Naive thymus-derived CD4-positive, alpha-beta T cell (primary cell): ENCODE measurements around the gene LTBP2. TPM values are rescaled to one million over a fixed set of nuclear protein-coding genes. Genes with fewer than 3 reads are reported as not detected.

Source experiments
- ATAC-seq: fragments of 150-1000 bp; cut with Tn5 transposase; 2 replicates; pipeline ENCODE4 v1.10.0; 2021; ENCODE audit warnings: mild to moderate bottlenecking, moderate library complexity
- CTCF ChIA-PET: fragments of 350-600 bp; sonication (Branson Sonifier 250); formaldehyde crosslinking; loops from one replicate; lab custom pipeline; 2021; ENCODE audit warnings: antibody characterized with exemption; lab: Charles Lee
- POLR2A ChIA-PET: fragments of 350-600 bp; sonication (Branson Sonifier 250); formaldehyde crosslinking; loops from one replicate; lab custom pipeline; 2021; ENCODE audit warnings: antibody characterized with exemption, inconsistent platforms; lab: Charles Lee
- DNase-seq, 9 donors: peaks; one replicate each; pipeline versions ENCODE4 v3.0.0 to v3.0.0-alpha.2; 2020 to 2022; ENCODE audit warnings: mixed read lengths in 1 of 9
- H3K27ac ChIP-seq: one replicate; pipeline ENCODE4 v1.7.0; 2013; ENCODE audit warnings: mild to moderate bottlenecking, low read depth, low read length, moderate library complexity
- H3K27me3 ChIP-seq, 2 donors: one replicate each; pipeline ENCODE4 v1.7.0; 2013; ENCODE audit warnings: low read length in 2 of 2, mild to moderate bottlenecking in 2 of 2, moderate library complexity in 2 of 2; ENCODE audit not compliant: control insufficient read depth in 2 of 2, insufficient read depth in 2 of 2
- H3K36me3 ChIP-seq, 3 experiments: 1 replicate in 2 of 3; 2 replicates in 1 of 3; pipeline ENCODE4 v1.7.0; 2013; ENCODE audit warnings: low read length in 3 of 3, mild to moderate bottlenecking in 3 of 3, moderate library complexity in 1 of 3; ENCODE audit not compliant: insufficient read depth in 3 of 3, control insufficient read depth in 2 of 3
- H3K4me1 ChIP-seq, 2 donors: one replicate each; pipeline ENCODE4 v1.7.0; 2013; ENCODE audit warnings: low read length in 2 of 2, mild to moderate bottlenecking in 2 of 2, moderate library complexity in 1 of 2; ENCODE audit not compliant: control insufficient read depth in 2 of 2, insufficient read depth in 2 of 2
- H3K4me3 ChIP-seq: 2 replicates; pipeline ENCODE4 v1.7.0; 2013; ENCODE audit warnings: mild to moderate bottlenecking, low read length
- H3K9me3 ChIP-seq, 3 experiments: 1 replicate in 2 of 3; 2 replicates in 1 of 3; pipeline ENCODE4 v1.7.0; 2013; ENCODE audit warnings: low read length in 3 of 3; ENCODE audit not compliant: control insufficient read depth in 2 of 3
- H3K27ac Mint-ChIP-seq, 9 donors: one replicate each; pipeline ENCODE4 v1.8.0; 2020 to 2022; ENCODE audit warnings: mixed read lengths in 9 of 9, mild to moderate bottlenecking in 8 of 9, moderate library complexity in 5 of 9, inconsistent platforms in 2 of 9
- H3K27me3 Mint-ChIP-seq, 5 donors: one replicate each; pipeline ENCODE4 v1.8.0; 2021 to 2022; ENCODE audit warnings: mixed read lengths in 5 of 5, mild to moderate bottlenecking in 1 of 5
- H3K36me3 Mint-ChIP-seq, 5 donors: one replicate each; pipeline ENCODE4 v1.8.0; 2020 to 2022; ENCODE audit warnings: mixed read lengths in 5 of 5, mild to moderate bottlenecking in 3 of 5, inconsistent platforms in 1 of 5
- H3K4me1 Mint-ChIP-seq, 7 donors: one replicate each; pipeline ENCODE4 v1.8.0; 2020 to 2022; ENCODE audit warnings: mixed read lengths in 7 of 7, mild to moderate bottlenecking in 3 of 7, inconsistent platforms in 1 of 7
- H3K4me3 Mint-ChIP-seq, 10 donors: one replicate each; pipeline ENCODE4 v1.8.0; 2020 to 2022; ENCODE audit warnings: mild to moderate bottlenecking in 10 of 10, mixed read lengths in 10 of 10, moderate library complexity in 6 of 10, inconsistent platforms in 2 of 10
- H3K9me3 Mint-ChIP-seq, 11 donors: one replicate each; pipeline ENCODE4 v1.8.0; 2020 to 2022; ENCODE audit warnings: mixed read lengths in 11 of 11, mild to moderate bottlenecking in 4 of 11, inconsistent platforms in 1 of 11, moderate library complexity in 1 of 11
- intact Hi-C, 2 donors: fragments of 100-400 bp; cut with micrococcal nuclease; formaldehyde crosslinking; loops; one replicate each; pipeline ENCODE4 v1.15.1; 2023
- polyA plus RNA-seq, 2 donors: library from polyadenylated mRNA; unstranded; fragments of 300-500 nt; fragmentation: Illumina TruSeq; gene quantifications; one replicate each; pipeline ENCODE4 v1.2.3, GENCODE V29; 2021
- total RNA-seq, 6 experiments: library from RNA in 5 of 6; stranded (reverse) in 5 of 6; gene quantifications; 1 replicate in 5 of 6; 2 replicates in 1 of 6; pipeline ENCODE4 v1.2.3 and lab custom pipeline; 2021 to 2026

Gene LTBP2
- total and polyA plus RNA-seq, 7 experiments from 2014 or later, result 0.07 to 1.1 (median 0.27) TPM

DNA sequence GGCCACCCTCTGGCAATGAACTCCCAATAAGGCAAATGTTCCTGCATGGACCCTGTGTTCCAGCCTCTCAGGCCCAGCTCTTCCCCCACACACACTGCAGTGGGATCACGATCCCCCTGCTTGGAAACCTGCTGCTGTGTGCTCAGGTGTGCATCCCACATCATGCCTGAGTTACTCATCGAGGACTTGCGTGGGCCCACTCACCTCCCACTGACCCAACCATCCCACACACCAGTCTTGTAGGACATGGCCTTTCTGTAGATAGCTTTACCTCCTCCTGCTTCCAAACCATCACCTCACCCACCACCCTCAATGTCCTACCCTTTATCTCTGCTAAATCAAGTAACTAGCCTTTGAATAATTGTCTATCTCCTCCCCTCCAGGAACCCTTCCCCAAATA lies 143.5 kb downstream of the LTBP2 start:
- POLR2A ChIA-PET, result no interaction called here
- no peak overlapping the region for H3K27ac ChIP-seq
- no peaks in the 10 kb centered on the region for H3K27me3 Mint-ChIP-seq

DNA sequence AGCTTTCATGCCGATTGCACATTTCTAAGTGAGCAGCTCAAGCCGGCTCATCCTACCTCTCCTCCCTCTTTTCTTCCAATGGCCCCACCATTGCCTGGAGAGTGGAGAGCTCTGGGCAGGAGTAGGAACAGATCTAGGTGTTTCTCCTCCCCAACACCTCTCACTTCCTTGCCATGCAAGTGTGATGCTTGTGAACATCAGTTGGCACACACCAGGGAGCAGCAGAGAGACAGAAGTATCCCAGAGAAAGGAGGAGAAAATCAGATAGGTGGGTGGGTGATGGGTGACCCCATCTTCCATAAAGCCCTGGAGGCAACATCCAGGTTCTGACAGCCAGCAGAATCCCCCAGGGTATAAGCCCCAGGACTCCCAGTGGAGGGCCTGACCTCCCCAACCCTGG lies 146.7 kb downstream of the LTBP2 start:
- ATAC-seq, result no peak
- Histone ChIP-seq H3K27me3 (no peaks in the 10 kb centered on the region), H3K4me3 (no peak overlapping the region), H3K4me1 (no peaks in the 10 kb centered on the region), H3K27ac (no peak overlapping the region), H3K36me3 (no peaks in the 10 kb centered on the region), H3K9me3 (no peaks in the 10 kb centered on the region)
- Mint-ChIP-seq H3K27me3 (peaks cover 0 to 9% (median 5%) of the 10 kb centered on the region in 5 donors), H3K9me3 (no peaks in the 10 kb centered on the region), H3K4me1 (peaks cover 0 to 1% (median 0%) of the 10 kb centered on the region in 7 donors), H3K36me3 (peaks cover 0 to 5% (median 0%) of the 10 kb centered on the region in 5 donors), H3K27ac (no peak overlapping the region), H3K4me3 (no peak overlapping the region)
- POLR2A ChIA-PET, result no interaction called here
- CTCF ChIA-PET, result no interaction called here
- no peak for DNase-seq
- intact Hi-C loops, result no loop called here

More for the DNA sequence above, 143.5 kb downstream of the LTBP2 start:
- CTCF ChIA-PET, result no interaction called here
- ATAC-seq, result no peak
- Histone ChIP-seq H3K36me3 (no peaks in the 10 kb centered on the region), H3K27me3 (no peaks in the 10 kb centered on the region), H3K9me3 (no peaks in the 10 kb centered on the region), H3K4me3 (no peak overlapping the region), H3K4me1 (no peaks in the 10 kb centered on the region)
- H3K4me3 Mint-ChIP-seq, result no peak overlapping the region
- no peak overlapping the region for H3K27ac Mint-ChIP-seq
- peaks cover 0 to under 1% (median 0%) of the 10 kb centered on the region in 11 donors for H3K9me3 Mint-ChIP-seq
- H3K4me1 Mint-ChIP-seq, result peaks cover 0 to 2% (median 0%) of the 10 kb centered on the region in 7 donors
- intact Hi-C loops, result no loop called here
- H3K36me3 Mint-ChIP-seq, result peaks cover 0 to 15% (median 9%) of the 10 kb centered on the region in 5 donors
- DNase-seq, result no peak

DNA sequence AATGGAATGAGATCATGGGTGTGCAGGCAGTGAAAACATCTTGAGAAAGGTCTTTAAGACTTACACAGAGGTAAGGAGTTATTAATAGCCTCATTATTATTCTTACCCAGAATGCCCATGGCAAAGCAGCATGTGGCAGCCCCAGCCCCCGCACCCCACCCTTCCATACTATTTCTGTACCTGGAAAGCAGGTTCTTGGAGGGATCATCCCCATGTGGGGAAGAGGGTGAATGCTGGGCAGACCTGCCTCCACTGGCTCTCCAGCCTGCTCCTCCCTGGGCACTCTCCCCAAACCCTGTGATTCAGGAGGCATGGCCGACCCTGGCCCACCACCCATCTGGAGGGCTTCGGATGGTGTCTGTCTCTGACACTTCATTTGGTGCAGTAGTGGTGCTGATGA lies 147.3 kb downstream of the LTBP2 start:
- Histone ChIP-seq H3K4me3 (no peak overlapping the region), H3K9me3 (no peaks in the 10 kb centered on the region), H3K36me3 (no peaks in the 10 kb centered on the region), H3K27me3 (no peaks in the 10 kb centered on the region), H3K4me1 (no peaks in the 10 kb centered on the region), H3K27ac (no peak overlapping the region)
- ATAC-seq (no peak), DNase-seq (no peak)
- no peaks in the 10 kb centered on the region for H3K9me3 Mint-ChIP-seq
- no peak overlapping the region for H3K4me3 Mint-ChIP-seq
- peaks cover 0 to 15% (median 8%) of the 10 kb centered on the region in 5 donors for H3K27me3 Mint-ChIP-seq
- H3K36me3 Mint-ChIP-seq, result peaks cover 0 to 5% (median 0%) of the 10 kb centered on the region in 5 donors
- CTCF ChIA-PET, result no interaction called here
- intact Hi-C loops, result no loop called here
- POLR2A ChIA-PET, result no interaction called here
- peaks cover 0 to 1% (median 0%) of the 10 kb centered on the region in 7 donors for H3K4me1 Mint-ChIP-seq
- no peak overlapping the region for H3K27ac Mint-ChIP-seq

DNA sequence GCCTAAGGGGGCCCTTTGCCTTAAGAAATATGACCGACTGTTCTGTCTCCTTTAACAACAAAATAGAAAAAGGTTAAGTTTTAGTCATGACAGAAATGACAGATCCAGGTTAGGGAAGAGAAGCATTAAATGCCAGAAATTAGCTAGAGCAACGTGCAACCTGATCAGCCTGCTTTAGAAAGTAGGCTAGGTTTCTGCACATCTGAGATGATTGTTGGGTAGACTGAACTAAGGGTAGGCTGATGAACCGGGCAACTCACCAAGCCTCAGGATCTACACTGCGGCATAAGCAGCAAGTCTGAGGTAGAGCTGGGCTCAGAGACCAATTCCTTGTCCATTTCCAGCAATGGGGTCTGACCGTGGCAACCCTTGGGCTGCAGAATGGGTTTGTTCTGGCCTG lies 148.3 kb downstream of the LTBP2 start:
- Histone ChIP-seq H3K36me3 (no peaks in the 10 kb centered on the region), H3K9me3 (no peaks in the 10 kb centered on the region), H3K27me3 (no peaks in the 10 kb centered on the region), H3K4me3 (no peak overlapping the region), H3K4me1 (no peaks in the 10 kb centered on the region), H3K27ac (no peak overlapping the region)
- POLR2A ChIA-PET, result no interaction called here
- Mint-ChIP-seq H3K9me3 (no peaks in the 10 kb centered on the region), H3K4me1 (peaks cover 0 to 1% (median 0%) of the 10 kb centered on the region in 7 donors), H3K27ac (no peak overlapping the region), H3K27me3 (peaks cover 0 to 15% (median 9%) of the 10 kb centered on the region in 5 donors), H3K4me3 (no peak overlapping the region), H3K36me3 (peaks cover 0 to 5% (median 0%) of the 10 kb centered on the region in 5 donors)
- no peak for ATAC-seq
- DNase-seq, result no peak
- intact Hi-C loops, result no loop called here
- CTCF ChIA-PET, result interaction anchor here (0.9 kb wide), 1 partner anchor 14 kb away, joined by 4 read pairs; no protein-coding TSS in a partner anchor

DNA sequence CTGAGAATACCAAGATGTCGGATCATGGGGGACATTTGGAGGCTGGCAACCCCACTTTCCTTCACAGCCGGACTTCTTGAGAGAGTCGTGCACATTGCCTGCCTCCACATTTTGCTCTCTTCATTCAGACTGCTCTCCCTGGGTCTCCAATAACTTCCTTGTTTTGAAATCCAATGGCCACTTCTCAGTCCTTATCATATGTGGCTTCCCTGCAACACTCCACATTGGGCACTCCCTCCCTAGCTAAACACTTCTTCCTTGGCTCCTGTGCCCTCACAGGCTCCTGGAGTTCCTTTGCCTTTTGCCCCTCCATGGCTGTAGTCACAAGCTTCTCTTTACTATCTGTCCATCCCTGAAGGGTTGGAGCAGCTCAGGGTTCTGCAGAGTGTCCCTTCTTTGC lies 149.0 kb downstream of the LTBP2 start:
- DNase-seq (no peak), ATAC-seq (no peak)
- Histone ChIP-seq H3K36me3 (no peaks in the 10 kb centered on the region), H3K4me3 (no peak overlapping the region), H3K9me3 (no peaks in the 10 kb centered on the region), H3K27me3 (no peaks in the 10 kb centered on the region), H3K27ac (no peak overlapping the region), H3K4me1 (no peaks in the 10 kb centered on the region)
- Mint-ChIP-seq H3K27me3 (peaks cover 0 to 16% (median 9%) of the 10 kb centered on the region in 5 donors), H3K36me3 (peaks cover 0 to 5% (median 0%) of the 10 kb centered on the region in 5 donors), H3K4me1 (peaks cover 0 to 1% (median 0%) of the 10 kb centered on the region in 7 donors), H3K4me3 (no peak overlapping the region), H3K27ac (no peak overlapping the region), H3K9me3 (no peaks in the 10 kb centered on the region)
- ChIA-PET CTCF (interaction anchor here (0.9 kb wide), 1 partner anchor 14 kb away, joined by 4 read pairs; no protein-coding TSS in a partner anchor), POLR2A (no interaction called here)
- intact Hi-C loops, result no loop called here

DNA sequence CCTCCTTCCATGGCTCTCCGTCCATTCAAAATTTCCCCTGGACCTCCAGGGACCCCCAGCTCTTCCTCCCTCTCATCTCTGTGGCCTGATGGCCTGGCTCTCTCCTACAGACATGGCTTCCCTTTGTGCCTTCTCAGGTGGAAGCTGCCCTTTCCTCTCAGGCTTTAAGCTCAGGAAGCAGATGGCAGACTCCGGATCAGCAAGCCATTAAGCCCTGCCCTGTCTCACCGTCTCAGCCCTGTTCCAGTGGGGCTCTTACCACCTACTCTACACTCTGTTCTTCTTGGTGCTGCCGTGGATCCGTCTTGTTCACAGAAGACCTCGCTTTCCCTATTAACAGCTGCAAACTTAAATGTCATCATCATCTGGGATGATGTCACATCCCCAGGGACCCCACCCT lies 152.1 kb downstream of the LTBP2 start:
- peaks cover 0 to 5% (median 0%) of the 10 kb centered on the region in 5 donors for H3K36me3 Mint-ChIP-seq
- H3K4me3 ChIP-seq, result no peak overlapping the region
- no peak overlapping the region for H3K27ac ChIP-seq
- H3K27ac Mint-ChIP-seq, result no peak overlapping the region
- no peaks in the 10 kb centered on the region for H3K36me3 ChIP-seq
- ChIA-PET POLR2A (no interaction called here), CTCF (no interaction called here)
- no peaks in the 10 kb centered on the region for H3K27me3 ChIP-seq
- no peaks in the 10 kb centered on the region for H3K9me3 ChIP-seq
- H3K4me3 Mint-ChIP-seq, result no peak overlapping the region
- peaks cover 0 to 19% (median 9%) of the 10 kb centered on the region in 5 donors for H3K27me3 Mint-ChIP-seq
- ATAC-seq (no peak), DNase-seq (no peak)
- peaks cover 0 to 7% (median 0%) of the 10 kb centered on the region in 11 donors for H3K9me3 Mint-ChIP-seq
- intact Hi-C loops, result loop anchor here in 1 of 2 donors (1.0 kb wide), 1 partner anchor 32 kb away; no protein-coding TSS in a partner anchor
- no peaks in the 10 kb centered on the region for H3K4me1 ChIP-seq
- H3K4me1 Mint-ChIP-seq, result peaks cover 0 to 1% (median 0%) of the 10 kb centered on the region in 7 donors
